Natural killer cell (primary cell): Measurements from ENCODE around the gene RANBP17. TPM values are rescaled to one million over a fixed set of nuclear protein-coding genes. Genes with fewer than 3 reads are reported as not detected.

Experiments
- ATAC-seq, 3 donors: fragments of 150-1000 bp in 2 of 3; fragments of 200-7000 bp in 1 of 3; cut with Tn5 transposase; 1 replicate in 1 of 3; 2 replicates in 2 of 3; pipeline ENCODE4 v1.10.0; 2021; ENCODE audit warnings: mild to moderate bottlenecking in 2 of 3, moderate library complexity in 2 of 3
- DNase-seq, 2 donors: peaks; one replicate each; pipeline versions ENCODE4 v3.0.0 to v3.0.0-alpha.2; 2013 to 2021; ENCODE audit warnings: mixed read lengths in 1 of 2
- H3K27ac ChIP-seq: one replicate; pipeline ENCODE4 v1.5.1; 2013; ENCODE audit warnings: mild to moderate bottlenecking, low read length
- H3K27me3 ChIP-seq: one replicate; pipeline ENCODE4 v1.6.1; 2013; ENCODE audit warnings: low read length; ENCODE audit not compliant: control insufficient read depth, insufficient read depth
- H3K36me3 ChIP-seq: one replicate; pipeline ENCODE4 v1.6.1; 2013; ENCODE audit warnings: low read length; ENCODE audit not compliant: control insufficient read depth, insufficient read depth
- H3K4me1 ChIP-seq: one replicate; pipeline ENCODE4 v1.6.1; 2013; ENCODE audit warnings: low read length; ENCODE audit not compliant: control insufficient read depth, insufficient read depth
- H3K4me3 ChIP-seq: one replicate; pipeline ENCODE4 v1.5.1; 2013; ENCODE audit warnings: low read length
- H3K9me3 ChIP-seq: one replicate; pipeline ENCODE4 v1.6.1; 2013; ENCODE audit warnings: low read length; ENCODE audit not compliant: control insufficient read depth, insufficient read depth
- H3K27ac Mint-ChIP-seq, 2 donors: one replicate each; pipeline ENCODE4 v1.8.0; 2022; ENCODE audit warnings: mild to moderate bottlenecking in 2 of 2, mixed read lengths in 2 of 2, moderate library complexity in 1 of 2
- H3K27me3 Mint-ChIP-seq, 2 donors: one replicate each; pipeline ENCODE4 v1.8.0; 2022; ENCODE audit warnings: low read depth in 2 of 2, mixed read lengths in 2 of 2
- H3K36me3 Mint-ChIP-seq: one replicate; pipeline ENCODE4 v1.8.0; 2022; ENCODE audit warnings: mixed read lengths
- H3K4me1 Mint-ChIP-seq, 2 donors: one replicate each; pipeline ENCODE4 v1.8.0; 2022; ENCODE audit warnings: mixed read lengths in 2 of 2
- H3K4me3 Mint-ChIP-seq: one replicate; pipeline ENCODE4 v1.8.0; 2022; ENCODE audit warnings: mild to moderate bottlenecking, moderate library complexity, mixed read lengths
- H3K9me3 Mint-ChIP-seq, 2 donors: one replicate each; pipeline ENCODE4 v1.8.0; 2022; ENCODE audit warnings: mixed read lengths in 2 of 2
- WGBS: methylation state at CpG from one replicate; pipeline ENCODE4 v1.1.7; 2013; ENCODE audit warnings: missing lambda C conversion rate; ENCODE audit not compliant: insufficient coverage; 5-methylcytosine and 5-hydroxymethylcytosine counted together
- intact Hi-C: fragments of 100-400 bp; cut with micrococcal nuclease; formaldehyde crosslinking; loops from one replicate; pipeline ENCODE4 v1.14.2; 2022
- total RNA-seq, 4 donors: library from RNA; stranded (reverse); fragments of 120-200 nt in 1 of 4; gene quantifications; one replicate each; pipeline versions ENCODE4 v1.2.3 to v1.2.4, GENCODE V29; 2013 to 2022
- TF ChIP-seq, protein P1 (sequence below): fragments of 200-600 bp; IDR thresholded peaks from one replicate; pipeline ENCODE4 v1.8.0; 2022; ENCODE audit warnings: antibody characterized with exemption

Gene RANBP17
- total RNA-seq, 3 donors from 2014 or later (not counting 1 experiment from before 2014, with no cell fraction given): 11.2 to 15.0 (median 12.6) TPM

- Mint-ChIP-seq H3K27me3 (peaks cover 51 to 56% of the 10 kb centered on the region in 2 donors), H3K4me1 (peaks cover 27 to 59% of the 10 kb centered on the region in 2 donors), H3K27ac (no peak overlapping the region), H3K4me3 (peak overlapping the region; percentile 45), H3K36me3 (no peaks in the 10 kb centered on the region), H3K9me3 (no peaks in the 10 kb centered on the region)
- H3K4me1 ChIP-seq: peaks cover 64% of the 10 kb centered on the region
- DNase-seq (no peak), ATAC-seq (no peak)
- H3K36me3 ChIP-seq: no peaks in the 10 kb centered on the region
- H3K9me3 ChIP-seq: no peaks in the 10 kb centered on the region
- no peak overlapping the region for H3K27ac ChIP-seq
- intact Hi-C loops: no loop called here
- H3K4me3 ChIP-seq: no peak overlapping the region
- peaks cover 60% of the 10 kb centered on the region for H3K27me3 ChIP-seq
- TF ChIP-seq, protein P1, sequence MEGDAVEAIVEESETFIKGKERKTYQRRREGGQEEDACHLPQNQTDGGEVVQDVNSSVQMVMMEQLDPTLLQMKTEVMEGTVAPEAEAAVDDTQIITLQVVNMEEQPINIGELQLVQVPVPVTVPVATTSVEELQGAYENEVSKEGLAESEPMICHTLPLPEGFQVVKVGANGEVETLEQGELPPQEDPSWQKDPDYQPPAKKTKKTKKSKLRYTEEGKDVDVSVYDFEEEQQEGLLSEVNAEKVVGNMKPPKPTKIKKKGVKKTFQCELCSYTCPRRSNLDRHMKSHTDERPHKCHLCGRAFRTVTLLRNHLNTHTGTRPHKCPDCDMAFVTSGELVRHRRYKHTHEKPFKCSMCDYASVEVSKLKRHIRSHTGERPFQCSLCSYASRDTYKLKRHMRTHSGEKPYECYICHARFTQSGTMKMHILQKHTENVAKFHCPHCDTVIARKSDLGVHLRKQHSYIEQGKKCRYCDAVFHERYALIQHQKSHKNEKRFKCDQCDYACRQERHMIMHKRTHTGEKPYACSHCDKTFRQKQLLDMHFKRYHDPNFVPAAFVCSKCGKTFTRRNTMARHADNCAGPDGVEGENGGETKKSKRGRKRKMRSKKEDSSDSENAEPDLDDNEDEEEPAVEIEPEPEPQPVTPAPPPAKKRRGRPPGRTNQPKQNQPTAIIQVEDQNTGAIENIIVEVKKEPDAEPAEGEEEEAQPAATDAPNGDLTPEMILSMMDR: no peak
- 21% methylated on average over 42 of the region's 42 CpGs for WGBS
These were observed 446.1 kb downstream of the RANBP17 start for GRCh38 chr5:171307789-171308452.

GRCh38 chr5:171308453-171309275, 446.8 kb downstream of the RANBP17 start, which contains the start of gene TLX3:
TLX3 (plus strand) TSS chr5:171309248; CDS start chr5:171309366, 118 bp downstream.
- DNase-seq (no peak), ATAC-seq (no peak)
- no peaks in the 10 kb centered on the region for H3K9me3 ChIP-seq
- H3K4me1 ChIP-seq: peaks cover 72% of the 10 kb centered on the region
- H3K4me3 ChIP-seq: no peak within 1 kb of the TSS
- TF ChIP-seq, protein P1: no peak
- 12% methylated on average over 72 of the region's 73 CpGs for WGBS
- no peaks in the 10 kb centered on the region for H3K36me3 Mint-ChIP-seq
- peaks cover 53 to 61% of the 10 kb centered on the region in 2 donors for H3K27me3 Mint-ChIP-seq
- intact Hi-C loops: no loop called here
- H3K27ac Mint-ChIP-seq: no peak within 1 kb of the TSS
- H3K27ac ChIP-seq: no peak within 1 kb of the TSS
- H3K27me3 ChIP-seq: peaks cover 68% of the 10 kb centered on the region
- H3K9me3 Mint-ChIP-seq: no peaks in the 10 kb centered on the region
- H3K4me3 Mint-ChIP-seq: peak within 1 kb of the TSS; percentile 70
- H3K36me3 ChIP-seq: no peaks in the 10 kb centered on the region
- H3K4me1 Mint-ChIP-seq: peaks cover 32 to 66% of the 10 kb centered on the region in 2 donors

- H3K36me3 Mint-ChIP-seq: no peaks in the 10 kb centered on the region
- no peak overlapping the region for H3K27ac ChIP-seq
- H3K27ac Mint-ChIP-seq: no peak overlapping the region
- no peaks in the 10 kb centered on the region for H3K9me3 Mint-ChIP-seq
- H3K9me3 ChIP-seq: no peaks in the 10 kb centered on the region
- H3K4me1 ChIP-seq: peaks cover 73% of the 10 kb centered on the region
- 8% methylated on average over 106 of the region's 106 CpGs for WGBS
- peak overlapping the region; percentile 70 for H3K4me3 Mint-ChIP-seq
- TF ChIP-seq, protein P1: no peak
- H3K36me3 ChIP-seq: no peaks in the 10 kb centered on the region
- H3K27me3 ChIP-seq: peaks cover 72% of the 10 kb centered on the region
- intact Hi-C loops: no loop called here
- no peak for ATAC-seq
- peaks cover 51 to 57% of the 10 kb centered on the region in 2 donors for H3K27me3 Mint-ChIP-seq
- no peak overlapping the region for H3K4me3 ChIP-seq
- DNase-seq: no peak
- peaks cover 37 to 69% of the 10 kb centered on the region in 2 donors for H3K4me1 Mint-ChIP-seq
These were observed 447.7 kb downstream of the RANBP17 start for GRCh38 chr5:171309276-171310211.
